ENCODE data around the gene EXPH5. TPM values are rescaled to one million over a fixed set of nuclear protein-coding genes. Genes with fewer than 3 reads are reported as not detected.

EXPH5 gene
- total RNA-seq, 3 donors from 2014 or later (not counting 1 experiment from before 2014, with no cell fraction given): 1.5 to 5.4 (median 2.6) TPM

GRCh38 chr11:108468478-108468864, 125.1 kb downstream of the EXPH5 start:
- Histone ChIP-seq H3K4me1 (ENCODE audit: control insufficient read depth, insufficient read depth, low read length) (peaks cover 11% of the 10 kb centered on the region), H3K27me3 (ENCODE audit: control insufficient read depth, insufficient read depth, low read length) (no peaks in the 10 kb centered on the region), H3K4me3 (ENCODE audit: low read length) (no peak overlapping the region), H3K27ac (ENCODE audit: low read length) (no peak overlapping the region), H3K9me3 (ENCODE audit: control insufficient read depth, insufficient read depth, low read length) (no peaks in the 10 kb centered on the region), H3K36me3 (ENCODE audit: control insufficient read depth, insufficient read depth, low read length) (no peaks in the 10 kb centered on the region)
- Mint-ChIP-seq H3K9me3 (no peaks in the 10 kb centered on the region), H3K27me3 (ENCODE audit: low read depth in 2 of 2) (no peaks in the 10 kb centered on the region), H3K27ac (peak overlapping the region; percentile 99), H3K36me3 (no peaks in the 10 kb centered on the region), H3K4me1 (peaks cover 10 to 12% of the 10 kb centered on the region in 2 donors), H3K4me3 (peak overlapping the region; percentile 41)
- DNase-seq (no peak), ATAC-seq (no peak)
- intact Hi-C loops (cut with micrococcal nuclease): loop anchor here (5.0 kb wide), 1 partner anchor 246 kb away; the partner anchor contains the start of genes ATM and NPAT
- TF ChIP-seq CTCF (IDR thresholded peaks at IDR 0.05): no peak
- WGBS (ENCODE audit: insufficient coverage): 88% methylated on average over 1 of the region's 1 CpG

GRCh38 chr11:108467091-108467823, 126.3 kb downstream of the EXPH5 start, which contains the start of gene C11orf65:
Gene C11orf65, minus strand, starts transcription at chr11:108467529. Its CDS starts 5,970 bp downstream, at chr11:108461559.
- Histone ChIP-seq H3K4me3 (ENCODE audit: low read length) (peak within 1 kb of the TSS; percentile 85), H3K36me3 (ENCODE audit: control insufficient read depth, insufficient read depth, low read length) (no peaks in the 10 kb centered on the region), H3K27me3 (ENCODE audit: control insufficient read depth, insufficient read depth, low read length) (no peaks in the 10 kb centered on the region), H3K27ac (ENCODE audit: low read length) (peak within 1 kb of the TSS; percentile 99), H3K4me1 (ENCODE audit: control insufficient read depth, insufficient read depth, low read length) (peaks cover 11% of the 10 kb centered on the region), H3K9me3 (ENCODE audit: control insufficient read depth, insufficient read depth, low read length) (no peaks in the 10 kb centered on the region)
- no peak for TF ChIP-seq CTCF (IDR thresholded peaks at IDR 0.05)
- ATAC-seq: peak; percentile 95 to 99 (median 96)
- Mint-ChIP-seq H3K9me3 (no peaks in the 10 kb centered on the region), H3K4me1 (peaks cover 10 to 12% of the 10 kb centered on the region in 2 donors), H3K4me3 (peak within 1 kb of the TSS; percentile 99), H3K36me3 (no peaks in the 10 kb centered on the region), H3K27ac (peak within 1 kb of the TSS; percentile 99), H3K27me3 (ENCODE audit: low read depth in 2 of 2) (no peaks in the 10 kb centered on the region)
- under 1% methylated on average over 35 of the region's 35 CpGs for WGBS (ENCODE audit: insufficient coverage)
- intact Hi-C loops (cut with micrococcal nuclease): loop anchor here (1.0 to 5.0 kb wide), 6 partner anchors 30 to 458 kb away; partner anchors contain the start of genes ATM, CUL5, EXPH5 and NPAT
- DNase-seq: peak; percentile 96 to 99

- Mint-ChIP-seq H3K27ac (peak overlapping the region; percentile 99), H3K27me3 (ENCODE audit: low read depth in 2 of 2) (no peaks in the 10 kb centered on the region), H3K4me1 (peaks cover 10 to 12% of the 10 kb centered on the region in 2 donors), H3K36me3 (no peaks in the 10 kb centered on the region), H3K9me3 (no peaks in the 10 kb centered on the region), H3K4me3 (peak overlapping the region; percentile 99)
- no peaks in the 10 kb centered on the region for H3K36me3 ChIP-seq (ENCODE audit: control insufficient read depth, insufficient read depth, low read length)
- H3K4me3 ChIP-seq (ENCODE audit: low read length): peak overlapping the region; percentile 85
- no peaks in the 10 kb centered on the region for H3K9me3 ChIP-seq (ENCODE audit: control insufficient read depth, insufficient read depth, low read length)
- H3K4me1 ChIP-seq (ENCODE audit: control insufficient read depth, insufficient read depth, low read length): peaks cover 11% of the 10 kb centered on the region
- intact Hi-C loops (cut with micrococcal nuclease): loop anchor here (2.0 to 5.0 kb wide), 2 partner anchors 244 to 458 kb away; partner anchors contain the start of genes ATM, CUL5 and NPAT
- no peak for ATAC-seq
- H3K27ac ChIP-seq (ENCODE audit: low read length): peak overlapping the region; percentile 99
- no peak for TF ChIP-seq CTCF (IDR thresholded peaks at IDR 0.05)
- 54% methylated on average over 7 of the region's 7 CpGs for WGBS (ENCODE audit: insufficient coverage)
- no peaks in the 10 kb centered on the region for H3K27me3 ChIP-seq (ENCODE audit: control insufficient read depth, insufficient read depth, low read length)
- DNase-seq: no peak
Observed at GRCh38 chr11:108466405-108466804, 127.2 kb downstream of the EXPH5 start.

Other genes with a start within 250 kb of the EXPH5 start
- gene C11orf65, start 126.2 kb downstream of the EXPH5 start, total RNA-seq: under 1 TPM; 0.14 to 0.68 (median 0.45) TPM
- 10 to 100 TPM in 2 of 3 donors, 1 to 10 TPM in 1; 9.1 to 12.8 (median 10.8) TPM for gene POGLUT3, start 95.4 kb downstream of the EXPH5 start, total RNA-seq
- 10 to 100 TPM; 23.4 to 30.9 (median 24.9) TPM for gene DDX10, start 71.3 kb upstream of the EXPH5 start, total RNA-seq

Data from natural killer cell (primary cell).